Testis (tissue), 3 donors: ENCODE results near the gene AGRN. TPM values are rescaled to one million over a fixed set of nuclear protein-coding genes. Genes with fewer than 3 reads are reported as not detected.

Source experiments
- DNase-seq: peaks from one replicate; pipeline ENCODE4 v3.0.0-alpha.2; 2019
- H3K27ac ChIP-seq, 2 donors: fragments of 200-600 bp; sonication (generic); one replicate each; pipeline ENCODE4 v1.5.1; 2019
- H3K27me3 ChIP-seq: fragments of 200-600 bp; sonication (generic); one replicate; pipeline ENCODE4 v1.5.1; 2019
- H3K36me3 ChIP-seq: fragments of 200-600 bp; sonication (generic); one replicate; pipeline ENCODE4 v1.5.1; 2017; ENCODE audit warnings: low read depth; ENCODE audit errors: missing control alignments
- H3K4me1 ChIP-seq: fragments of 200-600 bp; sonication (generic); one replicate; pipeline ENCODE4 v1.5.1; 2019
- H3K4me3 ChIP-seq, 2 donors: fragments of 200-600 bp; sonication (generic); one replicate each; pipeline ENCODE4 v1.5.1; 2017 to 2019
- H3K9me3 ChIP-seq: fragments of 200-600 bp; sonication (generic); one replicate; pipeline ENCODE4 v1.5.1; 2017
- CTCF ChIP-seq, 3 experiments: fragments of 450-650 bp in 2 of 3; fragments of 200-600 bp in 1 of 3; sonication (generic) in 1 of 3; IDR thresholded peaks; one replicate each; pipeline ENCODE4 v1.5.1; 2016 to 2019; ENCODE audit warnings: antibody characterized with exemption in 3 of 3, mild to moderate bottlenecking in 2 of 3, moderate library complexity in 1 of 3
- POLR2A ChIP-seq: fragments of 450-650 bp; IDR thresholded peaks from one replicate; pipeline ENCODE4 v1.6.1; 2017; ENCODE audit warnings: antibody characterized with exemption, mild to moderate bottlenecking, moderate library complexity
- whole genome bisulfite sequencing, 2 donors: methylation state at CpG; one replicate each; pipeline ENCODE4 v1.1.5; 2018; 5-methylcytosine and 5-hydroxymethylcytosine counted together
- intact Hi-C: fragments of 100-400 bp; cut with DNase I; formaldehyde crosslinking; loops from one replicate; pipeline ENCODE4 v1.15.1; 2023; ENCODE audit warnings: low total_unique reads
- polyA plus RNA-seq: library from polyadenylated mRNA; stranded (reverse); fragments of 350-450 nt; fragmentation: Illumina TruSeq; extraction: RNeasy Lipid Tissue Mini Kit (QIAGEN cat#74804); gene quantifications from one replicate; pipeline ENCODE4 v1.2.3, GENCODE V29; 2014; ENCODE audit warnings: low read depth, low replicate concordance; ENCODE audit not compliant: insufficient read depth
- total RNA-seq, 2 donors: library from RNA; depleted of rRNA; stranded (reverse); fragments of >200 nt; gene quantifications; one replicate each; pipeline ENCODE4 v1.2.3, GENCODE V29; 2016

Gene AGRN
- total and polyA plus RNA-seq, 3 donors from 2014 or later = 48.9 to 108 (median 99.4) TPM

- H3K4me1 ChIP-seq = peaks cover 20% of the 10 kb centered on the region
- 1 to 4% methylated on average over 24 to 55 of the region's 58 CpGs for WGBS, 2 donors
Observed at GRCh38 chr1:1001057-1001783, 18.7 kb upstream of the AGRN start.

GRCh38 chr1:1003618-1004419 lies 16.1 kb upstream of the AGRN start:
- no peaks in the 10 kb centered on the region for H3K27me3 ChIP-seq
- peaks cover 18% of the 10 kb centered on the region for H3K4me1 ChIP-seq
- no peak for TF ChIP-seq CTCF (IDR thresholded peaks at IDR 0.05)
- TF ChIP-seq POLR2A = no peak

More at GRCh38 chr1:1001057-1001783, 18.7 kb upstream of the AGRN start:
- intact Hi-C loops = loop anchor here (10.0 kb wide), 1 partner anchor 64 kb away; no protein-coding TSS in a partner anchor
- H3K4me3 ChIP-seq = peak overlapping the region; percentile 56 to 64
- no peaks in the 10 kb centered on the region for H3K36me3 ChIP-seq
- peak overlapping the region; percentile 87 to 89 for H3K27ac ChIP-seq
- no peak for DNase-seq
- TF ChIP-seq CTCF (IDR thresholded peaks at IDR 0.05) = no peak
- no peak for TF ChIP-seq POLR2A
- no peaks in the 10 kb centered on the region for H3K9me3 ChIP-seq
- no peaks in the 10 kb centered on the region for H3K27me3 ChIP-seq

GRCh38 chr1:1004420-1004779 lies 15.5 kb upstream of the AGRN start:
- no peak overlapping the region for H3K4me3 ChIP-seq
- TF ChIP-seq POLR2A (no peak), CTCF (IDR thresholded peaks at IDR 0.05) (no peak)

More at GRCh38 chr1:1003618-1004419, 16.1 kb upstream of the AGRN start:
- H3K36me3 ChIP-seq = no peaks in the 10 kb centered on the region
- intact Hi-C loops = loop anchor here (10.0 kb wide), 1 partner anchor 61 kb away; no protein-coding TSS in a partner anchor
- H3K9me3 ChIP-seq = no peaks in the 10 kb centered on the region
- H3K4me3 ChIP-seq = no peak overlapping the region
- DNase-seq = no peak
- 84 to 85% methylated on average over 7 to 22 of the region's 22 CpGs for WGBS, 2 donors
- H3K27ac ChIP-seq = no peak overlapping the region

GRCh38 chr1:1004780-1005697 lies 14.9 kb upstream of the AGRN start:
- peaks cover 14% of the 10 kb centered on the region for H3K4me1 ChIP-seq
- no peak overlapping the region for H3K4me3 ChIP-seq
- H3K27ac ChIP-seq = no peak overlapping the region
- H3K36me3 ChIP-seq = no peaks in the 10 kb centered on the region
- no peaks in the 10 kb centered on the region for H3K27me3 ChIP-seq
- H3K9me3 ChIP-seq = no peaks in the 10 kb centered on the region
- TF ChIP-seq CTCF (IDR thresholded peaks at IDR 0.05) = no peak
- 29 to 32% methylated on average over 17 to 21 of the region's 21 CpGs for WGBS, 2 donors
- peak; percentile 55 for DNase-seq
- intact Hi-C loops = loop anchor here (10.0 kb wide), 1 partner anchor 60 kb away; no protein-coding TSS in a partner anchor

More at GRCh38 chr1:1004420-1004779, 15.5 kb upstream of the AGRN start:
- intact Hi-C loops = loop anchor here (10.0 kb wide), 1 partner anchor 60 kb away; no protein-coding TSS in a partner anchor
- 65 to 67% methylated on average over 4 to 7 of the region's 7 CpGs for WGBS, 2 donors
- Histone ChIP-seq H3K27ac (no peak overlapping the region), H3K36me3 (no peaks in the 10 kb centered on the region), H3K27me3 (no peaks in the 10 kb centered on the region), H3K4me1 (peaks cover 16% of the 10 kb centered on the region), H3K9me3 (no peaks in the 10 kb centered on the region)
- no peak for DNase-seq
